ENCODE measurements around the gene EEPD1. TPM values are rescaled to one million over a fixed set of nuclear protein-coding genes. Genes with fewer than 3 reads are reported as not detected.

The EEPD1 gene
- polyA plus RNA-seq, 1 of the 3 experiments (the other 2 are of a cell fraction), result 5.0 TPM

- DNase-seq, result no peak
- Histone ChIP-seq H3K9ac (no peak overlapping the region), H4K20me1 (ENCODE audit: insufficient read depth) (no peaks in the 10 kb centered on the region), H3K27ac (ENCODE audit: low read depth in 2 of 2, low read length in 1 of 2) (peak overlapping the region in 1 of 2 experiments; percentile 31; a peak in 3 of 4 replicates), H3K4me3 (ENCODE audit: low read depth in 2 of 2, low read length in 1 of 2) (no peak overlapping the region), H3K9me3 (no peaks in the 10 kb centered on the region), H2AFZ (ENCODE audit: low read depth) (no peak overlapping the region), H3K9me2 (no peaks in the 10 kb centered on the region), H3F3A (replicated peaks; ENCODE audit: insufficient read depth) (peaks cover 14% of the 10 kb centered on the region), H3K36me3 (replicated peaks in 1 of 2; ENCODE audit: control insufficient read depth in 1 of 2, insufficient read depth in 2 of 2, low read length in 1 of 2) (no peaks in the 10 kb centered on the region), H3K79me2 (ENCODE audit: insufficient read depth) (no peaks in the 10 kb centered on the region), H3K4me2 (no peak overlapping the region), H3K27me3 (ENCODE audit: insufficient read depth) (no peaks in the 10 kb centered on the region), H3K4me1 (ENCODE audit: control insufficient read depth in 1 of 2, insufficient read depth in 2 of 2, low read depth in 1 of 2, low read length in 1 of 2) (peaks cover 26 to 59% of the 10 kb centered on the region in 2 experiments)
- ChIA-PET POLR2A (no interaction called here), CTCF (interaction anchor here (0.7 to 25.4 kb wide), 10 partner anchors 9 to 614 kb away, joined by 3 to 369 read pairs (median 4); no protein-coding TSS in a partner anchor)
- TF ChIP-seq RXRA (IDR thresholded peaks at IDR 0.05; ENCODE audit: borderline replicate concordance, low read depth) (no peak), EP300 (IDR thresholded peaks at IDR 0.05; ENCODE audit: borderline replicate concordance in 1 of 2, low read depth in 1 of 2, low read length in 1 of 2) (no peak), MEF2A (IDR thresholded peaks at IDR 0.05; ENCODE audit: borderline replicate concordance, low read depth) (no peak), FOXJ3 (CRISPR knock-in tag; IDR thresholded peaks at IDR 0.05) (no peak), RCOR1 (IDR thresholded peaks at IDR 0.05; ENCODE audit: low read length) (no peak), USF1 (IDR thresholded peaks at IDR 0.05; ENCODE audit: borderline replicate concordance, low read depth) (no peak), ZBTB33 (IDR thresholded peaks at IDR 0.05; ENCODE audit: borderline replicate concordance, low read depth) (no peak), RAD21 (IDR thresholded peaks at IDR 0.05; ENCODE audit: low read length) (no peak), YY1 (IDR thresholded peaks at IDR 0.05; ENCODE audit: low read depth) (no peak), MXI1 (IDR thresholded peaks at IDR 0.05; ENCODE audit: low read depth, low read length) (no peak), RFX5 (IDR thresholded peaks at IDR 0.05; ENCODE audit: low read length) (no peak), FOXM1 (IDR thresholded peaks at IDR 0.05; ENCODE audit: low read depth) (no peak), PBX3 (IDR thresholded peaks at IDR 0.05) (no peak), IRF3 (IDR thresholded peaks at IDR 0.05; ENCODE audit: low read depth, low read length) (no peak), NRF1 (IDR thresholded peaks at IDR 0.05; ENCODE audit: low read depth, low read length) (no peak), USF2 (IDR thresholded peaks at IDR 0.05; ENCODE audit: borderline replicate concordance, low read depth, low read length) (no peak), POLR2AphosphoS5 (IDR thresholded peaks at IDR 0.05; ENCODE audit: low read depth, low read length) (no peak), JUND (IDR thresholded peaks at IDR 0.05) (no peak)
- WGBS (ENCODE audit: low lambda C conversion rate), result 94% methylated on average over 14 of the region's 15 CpGs
Observed at GRCh38 chr7:36301914-36302771, 149.1 kb downstream of the EEPD1 start.

Measured in SK-N-SH (cell line).